ENCODE results near the gene SEMA4A. TPM values are rescaled to one million over a fixed set of nuclear protein-coding genes. Genes with fewer than 3 reads are reported as not detected.

The SEMA4A gene
- polyA plus RNA-seq, 6 donors from 2014 or later = 23.3 to 37.3 (median 29.5) TPM

DNA sequence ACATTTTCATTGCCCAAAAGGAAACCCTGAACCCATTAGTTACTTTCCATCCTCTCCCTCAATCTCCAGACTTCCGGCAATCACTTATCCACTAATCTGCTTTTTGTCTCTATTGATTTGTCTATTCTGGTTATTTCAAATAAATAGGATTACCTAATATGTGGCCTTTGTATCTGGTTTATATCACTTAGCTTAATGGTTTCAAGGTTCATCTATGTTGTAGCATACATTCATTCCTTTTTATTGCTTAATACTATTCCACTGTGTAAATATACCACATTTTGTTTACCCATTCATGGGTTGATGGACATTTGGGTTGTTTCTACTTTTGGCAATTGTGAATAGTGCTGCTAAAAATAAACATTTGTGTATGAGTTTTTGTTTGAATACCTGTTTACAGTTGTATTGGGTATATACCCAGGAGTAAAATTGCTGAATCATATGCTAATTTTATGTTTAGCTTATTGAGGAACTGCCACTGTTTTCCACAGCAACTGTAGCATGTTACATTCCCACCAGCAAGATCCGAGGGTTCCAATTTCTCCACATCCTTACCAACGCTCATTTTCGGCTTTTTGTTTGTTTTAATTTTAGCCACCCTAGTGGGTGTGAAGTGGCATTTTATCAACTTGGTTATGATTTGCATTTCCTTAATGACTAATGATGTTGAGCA lies 38.0 kb downstream of the SEMA4A start:
- no peak for ATAC-seq (ENCODE audit: low read depth in 2 of 2)
- no peak for DNase-seq

DNA sequence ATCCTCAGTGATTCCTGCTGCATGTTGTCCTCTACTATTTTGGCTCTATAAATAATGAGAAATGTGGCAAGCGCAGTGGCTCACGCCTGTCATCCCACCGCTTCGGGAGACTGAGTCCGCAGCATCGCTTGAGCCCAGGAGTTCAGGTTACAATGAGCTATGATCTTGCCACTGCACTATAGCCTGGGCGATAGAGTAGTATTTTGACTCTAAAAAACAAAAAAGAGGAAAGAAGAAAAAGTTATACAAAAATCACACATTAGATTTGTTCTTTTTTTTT lies 39.8 kb downstream of the SEMA4A start:
- Mint-ChIP-seq H3K9me3 (no peaks in the 10 kb centered on the region), H3K4me3 (peak overlapping the region; percentile 87 to 100 (median 98)), H3K27ac (peak overlapping the region in 5 of 6 donors; percentile 80 to 93 (median 93)), H3K4me1 (peaks cover 23 to 49% (median 45%) of the 10 kb centered on the region in 3 donors), H3K36me3 (peaks cover 0 to 15% of the 10 kb centered on the region in 2 donors), H3K27me3 (no peaks in the 10 kb centered on the region)
- ATAC-seq (ENCODE audit: low read depth in 2 of 2) = no peak
- DNase-seq = no peak

More for the DNA sequence above, 38.0 kb downstream of the SEMA4A start:
- Mint-ChIP-seq H3K27me3 (no peaks in the 10 kb centered on the region), H3K4me3 (no peak overlapping the region), H3K27ac (no peak overlapping the region), H3K4me1 (peaks cover 18 to 35% (median 31%) of the 10 kb centered on the region in 3 donors), H3K36me3 (peaks cover 4 to 15% of the 10 kb centered on the region in 2 donors), H3K9me3 (peaks cover 0 to 9% (median 0%) of the 10 kb centered on the region in 7 donors)

DNA sequence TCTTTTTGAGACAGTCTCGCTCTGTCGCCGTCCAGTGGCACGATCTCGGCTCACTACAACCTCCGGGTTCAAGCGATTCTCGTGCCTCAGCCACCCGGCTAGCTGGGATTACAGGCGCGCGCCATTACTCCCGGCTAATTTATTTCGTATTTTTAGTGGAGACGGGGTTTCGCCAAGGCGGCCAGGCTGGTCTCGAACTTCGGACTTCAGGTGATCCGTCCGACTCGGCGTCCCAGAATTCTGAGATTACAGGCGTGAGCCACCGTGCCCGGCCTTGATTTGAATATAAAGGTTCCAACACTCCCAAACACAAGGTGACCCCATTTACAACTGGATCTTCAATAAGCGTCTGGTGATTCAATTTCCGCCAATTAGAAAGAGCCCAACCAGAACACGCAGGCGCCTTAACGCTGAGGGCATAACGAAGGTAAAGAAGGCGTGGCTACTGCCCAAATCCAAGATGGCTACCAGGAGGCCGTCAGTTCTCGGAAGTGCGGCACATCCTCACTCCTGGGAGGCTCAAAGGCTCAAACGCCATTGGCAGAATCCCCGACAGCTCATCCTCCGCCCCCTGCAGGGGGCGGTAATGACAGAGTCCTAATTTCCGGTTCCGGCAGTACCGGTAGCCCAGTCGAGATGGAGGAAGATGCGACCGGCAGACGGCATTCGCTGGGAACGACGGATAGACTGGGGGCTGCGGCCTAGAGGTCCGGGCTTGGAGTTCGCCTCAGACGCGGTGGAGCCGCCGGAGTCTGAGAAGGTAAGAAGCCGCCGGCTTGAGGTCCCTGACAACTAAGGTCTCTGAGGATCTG lies 40.3 kb downstream of the SEMA4A start, which contains the start of gene SLC25A44:
SLC25A44 (plus strand) TSS at position 617 of the 812 bp plus-strand sequence. CDS start 5,744 bp downstream, outside the sequence.
- H3K4me3 Mint-ChIP-seq = peak within 1 kb of the TSS; percentile 87 to 100 (median 98)
- peak within 1 kb of the TSS; percentile 80 to 96 (median 91) for H3K27ac Mint-ChIP-seq
- H3K27me3 Mint-ChIP-seq = no peaks in the 10 kb centered on the region
- H3K4me1 Mint-ChIP-seq = peaks cover 23 to 54% (median 51%) of the 10 kb centered on the region in 3 donors
- peak; percentile 98 for DNase-seq
- no peaks in the 10 kb centered on the region for H3K9me3 Mint-ChIP-seq
- H3K36me3 Mint-ChIP-seq = peaks cover 0 to 15% of the 10 kb centered on the region in 2 donors
- peak; percentile 97 to 98 for ATAC-seq (ENCODE audit: low read depth in 2 of 2)

DNA sequence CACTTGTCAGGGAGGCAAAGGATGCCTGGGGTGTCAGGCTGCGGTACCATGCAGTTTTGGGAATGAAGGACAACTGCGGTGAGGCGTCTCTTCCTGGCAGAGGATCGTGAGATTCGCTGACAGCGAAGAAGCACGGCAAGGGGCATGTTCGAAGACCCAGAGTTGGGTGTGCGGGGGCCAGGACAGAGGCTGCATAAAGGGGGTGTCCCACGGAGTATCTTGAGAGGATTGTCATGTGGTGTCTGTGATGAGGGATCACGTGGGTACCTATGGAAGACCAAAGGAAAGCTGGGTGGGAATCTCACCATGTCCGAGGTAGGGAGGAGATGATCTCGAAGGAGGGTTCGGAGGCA lies 40.9 kb downstream of the SEMA4A start:
- Mint-ChIP-seq H3K27ac (peak overlapping the region; percentile 80 to 96 (median 90)), H3K9me3 (no peaks in the 10 kb centered on the region), H3K4me3 (peak overlapping the region; percentile 87 to 100 (median 98)), H3K4me1 (peaks cover 24 to 60% (median 57%) of the 10 kb centered on the region in 3 donors), H3K36me3 (peaks cover 4 to 18% of the 10 kb centered on the region in 2 donors), H3K27me3 (no peaks in the 10 kb centered on the region)
- ATAC-seq (ENCODE audit: low read depth in 2 of 2) = no peak
- no peak for DNase-seq

DNA sequence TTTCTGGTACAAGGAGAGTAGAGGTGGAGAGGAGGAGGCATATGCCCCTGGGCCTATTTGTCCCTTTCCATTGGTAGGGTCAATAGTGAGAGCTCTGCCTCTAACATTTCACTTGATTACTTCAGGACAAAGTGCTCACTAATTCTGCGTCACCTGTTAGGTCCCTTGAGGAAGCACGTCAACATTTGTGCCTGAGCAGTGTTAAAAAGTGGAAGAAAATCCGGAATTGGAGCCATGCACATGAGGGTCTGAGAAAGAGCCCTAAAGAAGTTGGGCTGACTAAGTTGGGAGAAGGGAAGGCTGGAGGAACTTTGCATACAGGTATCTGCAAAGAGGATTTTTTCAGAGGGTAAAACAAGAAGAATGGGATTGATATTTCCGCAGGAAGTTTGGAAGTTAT lies 42.5 kb downstream of the SEMA4A start:
- peak overlapping the region; percentile 6 to 98 (median 58) for H3K4me3 Mint-ChIP-seq

DNA sequence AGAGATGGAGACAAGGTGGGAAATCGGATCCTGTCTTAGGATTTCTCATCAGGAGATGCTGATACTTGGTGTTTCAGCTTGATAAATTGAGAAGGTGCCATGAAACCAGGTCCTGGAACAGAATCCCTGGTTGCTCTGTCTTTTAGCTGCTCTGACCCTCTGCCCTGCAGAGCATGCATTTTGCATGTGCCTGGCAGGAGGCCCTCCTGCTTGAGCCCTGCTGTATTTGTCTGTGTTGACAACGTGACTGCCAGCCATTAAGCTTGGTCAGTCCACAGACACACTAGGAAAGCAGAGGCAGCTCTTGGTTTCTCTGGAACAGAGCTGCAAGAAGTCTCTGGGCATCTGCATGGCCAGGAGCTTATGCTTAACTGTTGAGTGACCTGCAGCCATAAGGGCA lies 43.1 kb downstream of the SEMA4A start:
- ATAC-seq (ENCODE audit: low read depth in 2 of 2) = no peak
- Mint-ChIP-seq H3K36me3 (peaks cover 7 to 29% of the 10 kb centered on the region in 2 donors), H3K9me3 (no peaks in the 10 kb centered on the region), H3K27ac (no peak overlapping the region), H3K4me3 (peak overlapping the region in 3 of 8 donors; percentile 12 to 97 (median 47)), H3K27me3 (no peaks in the 10 kb centered on the region), H3K4me1 (peaks cover 37 to 73% (median 70%) of the 10 kb centered on the region in 3 donors)
- DNase-seq = no peak

More for the DNA sequence above, 42.5 kb downstream of the SEMA4A start:
- DNase-seq (no peak), ATAC-seq (ENCODE audit: low read depth in 2 of 2) (no peak)
- Mint-ChIP-seq H3K4me1 (peaks cover 37 to 73% (median 70%) of the 10 kb centered on the region in 3 donors), H3K9me3 (no peaks in the 10 kb centered on the region), H3K27me3 (no peaks in the 10 kb centered on the region), H3K27ac (peak overlapping the region in 1 of 6 donors; percentile 37), H3K36me3 (peaks cover 7 to 29% of the 10 kb centered on the region in 2 donors)

DNA sequence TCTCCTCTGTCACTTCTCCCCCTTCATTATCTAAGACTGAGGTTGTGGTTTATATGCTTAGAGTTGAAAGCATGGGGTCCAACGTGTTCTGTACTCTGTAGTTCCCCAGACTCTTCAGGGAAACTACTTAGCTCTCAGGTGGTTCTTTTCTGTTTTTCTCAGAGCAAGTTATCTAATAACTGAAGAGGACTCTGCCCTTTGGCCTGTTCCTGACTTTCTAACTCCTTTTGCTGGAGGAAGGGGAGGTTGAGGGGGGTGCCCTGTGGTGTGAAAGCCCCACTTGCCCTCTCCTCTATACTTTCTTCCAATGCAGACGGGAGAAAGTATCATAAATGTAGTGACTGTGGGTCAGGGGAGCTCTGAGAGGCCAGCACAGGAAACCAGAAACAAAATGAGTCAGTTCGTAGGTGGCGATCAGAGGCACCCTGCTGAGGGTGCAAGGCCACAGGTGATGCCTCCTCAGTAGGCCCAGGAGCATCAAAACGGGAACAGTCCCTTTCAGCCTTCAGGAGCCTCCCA lies 45.5 kb downstream of the SEMA4A start:
- H3K27ac Mint-ChIP-seq = peak overlapping the region in 1 of 6 donors; percentile 61

DNA sequence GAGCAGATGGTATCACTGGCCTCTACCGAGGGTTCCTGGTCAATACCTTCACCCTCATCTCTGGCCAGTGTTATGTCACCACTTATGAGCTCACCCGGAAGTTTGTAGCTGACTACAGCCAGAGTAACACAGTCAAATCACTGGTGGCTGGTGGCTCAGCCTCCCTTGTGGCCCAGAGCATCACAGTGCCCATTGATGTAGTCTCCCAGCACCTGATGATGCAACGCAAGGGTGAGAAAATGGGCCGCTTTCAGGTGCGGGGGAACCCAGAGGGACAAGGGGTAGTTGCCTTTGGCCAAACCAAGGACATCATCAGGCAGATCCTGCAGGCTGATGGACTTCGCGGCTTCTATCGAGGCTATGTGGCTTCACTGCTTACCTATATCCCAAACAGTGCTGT lies 46.7 kb downstream of the SEMA4A start:
- ATAC-seq (ENCODE audit: low read depth in 2 of 2) (no peak), DNase-seq (no peak)
- Mint-ChIP-seq H3K9me3 (no peaks in the 10 kb centered on the region), H3K27me3 (no peaks in the 10 kb centered on the region), H3K36me3 (peaks cover 7 to 21% of the 10 kb centered on the region in 2 donors), H3K4me3 (peak overlapping the region in 1 of 8 donors; percentile 52), H3K27ac (peak overlapping the region in 2 of 6 donors; percentile 43 to 75), H3K4me1 (peaks cover 26 to 50% (median 48%) of the 10 kb centered on the region in 3 donors)

More for the DNA sequence above, 45.5 kb downstream of the SEMA4A start:
- Mint-ChIP-seq H3K27me3 (no peaks in the 10 kb centered on the region), H3K4me3 (peak overlapping the region in 2 of 8 donors; percentile 15 to 22), H3K36me3 (peaks cover 7 to 25% of the 10 kb centered on the region in 2 donors), H3K4me1 (peaks cover 33 to 58% (median 57%) of the 10 kb centered on the region in 3 donors), H3K9me3 (no peaks in the 10 kb centered on the region)
- DNase-seq (no peak), ATAC-seq (ENCODE audit: low read depth in 2 of 2) (no peak)

DNA sequence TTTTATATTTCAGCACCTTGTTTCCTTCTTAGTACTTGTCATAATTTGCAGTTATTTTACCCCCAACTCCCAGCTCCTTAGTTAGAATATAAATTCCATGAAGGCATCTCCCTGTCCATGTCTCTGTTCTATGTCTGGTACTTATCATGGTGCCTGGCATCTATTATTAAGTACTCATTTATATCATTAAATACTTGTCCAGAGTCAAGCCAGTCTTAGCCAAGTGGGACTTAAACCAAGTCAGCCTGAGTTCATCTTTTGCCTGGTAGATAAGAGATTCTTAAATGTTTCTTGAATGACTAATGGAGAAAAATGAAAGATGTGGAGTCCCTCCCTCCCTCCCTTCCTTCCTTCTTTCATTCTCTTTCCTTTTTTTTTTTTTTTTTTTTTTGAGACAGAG lies 49.9 kb downstream of the SEMA4A start:
- H3K9me3 Mint-ChIP-seq = no peaks in the 10 kb centered on the region
- DNase-seq (no peak), ATAC-seq (ENCODE audit: low read depth in 2 of 2) (no peak)
- H3K4me1 Mint-ChIP-seq = peaks cover 20 to 29% (median 24%) of the 10 kb centered on the region in 3 donors
- peak overlapping the region in 1 of 6 donors; percentile 72 for H3K27ac Mint-ChIP-seq
- H3K4me3 Mint-ChIP-seq = no peak overlapping the region
- no peaks in the 10 kb centered on the region for H3K27me3 Mint-ChIP-seq
- H3K36me3 Mint-ChIP-seq = peaks cover 12 to 21% of the 10 kb centered on the region in 2 donors

DNA sequence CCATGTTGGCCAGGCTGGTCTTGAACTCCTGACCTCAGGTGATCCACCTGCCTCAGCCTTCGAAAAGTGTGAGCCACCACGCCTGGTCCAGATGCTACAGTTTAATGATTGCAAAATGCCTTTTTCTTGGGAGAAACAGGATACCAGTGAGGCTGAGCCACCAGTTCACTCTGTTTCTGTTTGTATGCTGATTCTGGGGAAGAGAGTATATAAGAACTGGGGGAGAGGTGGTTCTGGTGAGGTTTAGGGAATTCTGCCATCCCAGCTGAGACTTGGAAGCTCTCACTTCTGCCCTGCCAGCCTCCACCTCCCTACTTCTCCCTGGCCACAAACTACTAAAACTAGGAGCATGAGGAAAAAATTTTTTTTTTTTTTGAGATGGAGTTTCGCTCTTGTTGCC lies 51.3 kb downstream of the SEMA4A start:
- Mint-ChIP-seq H3K27ac (no peak overlapping the region), H3K9me3 (no peaks in the 10 kb centered on the region), H3K36me3 (peaks cover 8 to 19% of the 10 kb centered on the region in 2 donors), H3K4me3 (no peak overlapping the region), H3K4me1 (peaks cover 10 to 21% (median 15%) of the 10 kb centered on the region in 3 donors), H3K27me3 (no peaks in the 10 kb centered on the region)
- no peak for DNase-seq
- ATAC-seq (ENCODE audit: low read depth in 2 of 2) = no peak

DNA sequence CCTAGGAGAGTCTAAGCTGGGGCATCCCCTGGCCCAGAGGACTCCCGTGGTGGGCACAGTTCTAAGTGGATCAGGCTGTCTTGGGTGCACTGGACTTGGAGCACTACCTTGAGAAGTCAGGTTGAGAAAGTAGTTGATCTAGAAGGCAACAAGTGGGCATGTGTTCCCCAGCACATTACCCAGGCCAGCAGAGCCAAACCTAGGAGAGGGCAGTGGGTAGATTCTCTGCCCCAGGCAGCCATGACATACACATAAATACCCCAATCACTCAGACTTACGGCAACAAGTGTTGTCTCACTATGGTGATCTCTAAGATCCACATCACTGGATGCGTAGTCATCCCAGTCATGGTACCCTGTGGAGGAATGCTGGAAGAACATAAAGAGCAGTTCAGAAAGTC lies 57.9 kb downstream of the SEMA4A start:
- Mint-ChIP-seq H3K36me3 (peaks cover 3 to 11% of the 10 kb centered on the region in 2 donors), H3K27me3 (no peaks in the 10 kb centered on the region), H3K27ac (peak overlapping the region in 3 of 6 donors; percentile 25 to 76 (median 70)), H3K4me3 (peak overlapping the region in 4 of 8 donors; percentile 51 to 100 (median 72)), H3K9me3 (no peaks in the 10 kb centered on the region), H3K4me1 (peaks cover 15 to 30% (median 17%) of the 10 kb centered on the region in 3 donors)
- no peak for ATAC-seq (ENCODE audit: low read depth in 2 of 2)
- no peak for DNase-seq

DNA sequence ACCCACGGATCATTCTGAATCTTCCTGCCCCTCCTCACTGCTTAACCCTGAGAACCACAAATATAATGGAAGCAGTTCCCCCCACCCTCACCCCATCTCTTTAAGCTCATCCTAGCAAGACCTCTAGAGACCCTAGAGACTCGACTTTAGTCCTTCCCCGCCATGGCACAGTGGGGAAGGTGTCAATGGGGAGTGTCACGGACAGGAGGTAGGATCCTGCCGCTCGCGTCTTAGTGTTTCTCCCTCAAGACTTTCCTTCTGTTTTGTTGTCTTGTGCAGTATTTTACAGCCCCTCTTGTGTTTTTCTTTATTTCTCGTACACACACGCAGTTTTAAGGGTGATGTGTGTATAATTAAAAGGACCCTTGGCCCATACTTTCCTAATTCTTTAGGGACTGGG lies 58.7 kb downstream of the SEMA4A start:
- DNase-seq (no peak), ATAC-seq (ENCODE audit: low read depth in 2 of 2) (no peak)
- peaks cover 3 to 11% of the 10 kb centered on the region in 2 donors for H3K36me3 Mint-ChIP-seq
- peaks cover 15 to 31% (median 17%) of the 10 kb centered on the region in 3 donors for H3K4me1 Mint-ChIP-seq
- H3K9me3 Mint-ChIP-seq = no peaks in the 10 kb centered on the region
- H3K27me3 Mint-ChIP-seq = no peaks in the 10 kb centered on the region
- peak overlapping the region in 5 of 6 donors; percentile 24 to 99 (median 98) for H3K27ac Mint-ChIP-seq
- H3K4me3 Mint-ChIP-seq = peak overlapping the region in 7 of 8 donors; percentile 95 to 100 (median 97)
